ENCODE data around the gene LUZP1.

Gene LUZP1

GRCh38 chr1:23149114-23149513 is 19.5 kb downstream of the LUZP1 start:
- Histone ChIP-seq H3K4me3 (ENCODE audit: insufficient read length, low read depth) (no peak overlapping the region), H3K9ac (ENCODE audit: insufficient read length, low read depth) (no peak overlapping the region), H3K4me1 (ENCODE audit: insufficient read depth, insufficient read length) (no peaks in the 10 kb centered on the region), H3K27me3 (ENCODE audit: insufficient read depth, insufficient read length) (no peaks in the 10 kb centered on the region), H3K36me3 (ENCODE audit: insufficient read depth, insufficient read length, low read length) (peaks cover 14% of the 10 kb centered on the region), H3K9me3 (ENCODE audit: insufficient read depth, low read length) (no peaks in the 10 kb centered on the region)
- no peak for TF ChIP-seq SUZ12 (IDR thresholded peaks at IDR 0.05; ENCODE audit: extremely low read depth, insufficient read depth, insufficient read length)
- DNase-seq (ENCODE audit: low read depth, low spot score) = no peak

DNA sequence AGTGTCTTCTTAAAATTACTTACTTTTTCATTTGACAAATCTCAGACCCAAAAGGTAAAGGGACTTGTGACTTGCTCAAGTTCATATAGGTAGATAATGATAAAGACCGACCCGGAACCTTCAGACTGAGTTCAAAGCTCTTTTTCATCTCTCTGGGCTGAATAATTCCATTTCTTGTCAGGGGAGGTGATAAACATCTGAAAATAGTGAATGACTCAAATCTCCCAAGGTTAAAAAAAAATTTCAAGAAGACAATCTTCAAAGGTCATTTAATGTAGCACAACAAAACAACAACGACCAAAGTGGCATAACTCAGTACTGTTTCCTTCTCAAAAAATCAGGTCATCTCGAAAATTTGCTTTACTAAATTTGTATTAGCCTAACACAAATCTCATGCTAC is 20.6 kb downstream of the LUZP1 start:
- Histone ChIP-seq H3K4me1 (ENCODE audit: insufficient read depth, insufficient read length) (no peaks in the 10 kb centered on the region), H3K9me3 (ENCODE audit: insufficient read depth, low read length) (no peaks in the 10 kb centered on the region), H3K36me3 (ENCODE audit: insufficient read depth, insufficient read length, low read length) (peaks cover 14% of the 10 kb centered on the region), H3K27me3 (ENCODE audit: insufficient read depth, insufficient read length) (no peaks in the 10 kb centered on the region), H3K9ac (ENCODE audit: insufficient read length, low read depth) (no peak overlapping the region), H3K4me3 (ENCODE audit: insufficient read length, low read depth) (no peak overlapping the region)
- TF ChIP-seq SUZ12 (IDR thresholded peaks at IDR 0.05; ENCODE audit: extremely low read depth, insufficient read depth, insufficient read length) (no peak), YY1 (IDR thresholded peaks at IDR 0.05; ENCODE audit: insufficient read depth, insufficient read length) (no peak), ZNF274 (IDR thresholded peaks at IDR 0.05; ENCODE audit: low read depth, low read length) (no peak)
- no peak for DNase-seq (ENCODE audit: low read depth, low spot score)

GRCh38 chr1:23140940-23141596 is 27.6 kb downstream of the LUZP1 start:
- Histone ChIP-seq H3K27me3 (ENCODE audit: insufficient read depth, insufficient read length) (no peaks in the 10 kb centered on the region), H3K36me3 (ENCODE audit: insufficient read depth, insufficient read length, low read length) (peaks cover 33% of the 10 kb centered on the region), H3K4me1 (ENCODE audit: insufficient read depth, insufficient read length) (no peaks in the 10 kb centered on the region), H3K9me3 (ENCODE audit: insufficient read depth, low read length) (no peaks in the 10 kb centered on the region), H3K4me3 (ENCODE audit: insufficient read length, low read depth) (no peak overlapping the region), H3K9ac (ENCODE audit: insufficient read length, low read depth) (no peak overlapping the region)
- no peak for TF ChIP-seq SUZ12 (IDR thresholded peaks at IDR 0.05; ENCODE audit: extremely low read depth, insufficient read depth, insufficient read length)
- TF ChIP-seq YY1 (IDR thresholded peaks at IDR 0.05; ENCODE audit: insufficient read depth, insufficient read length) = no peak
- TF ChIP-seq ZNF274 (IDR thresholded peaks at IDR 0.05; ENCODE audit: low read depth, low read length) = no peak
- no peak for DNase-seq (ENCODE audit: low read depth, low spot score)

GRCh38 chr1:23135268-23135667 is 33.4 kb downstream of the LUZP1 start:
- no peaks in the 10 kb centered on the region for H3K4me1 ChIP-seq (ENCODE audit: insufficient read depth, insufficient read length)
- H3K9ac ChIP-seq (ENCODE audit: insufficient read length, low read depth) = no peak overlapping the region
- DNase-seq (ENCODE audit: low read depth, low spot score) = no peak
- no peak for TF ChIP-seq SUZ12 (IDR thresholded peaks at IDR 0.05; ENCODE audit: extremely low read depth, insufficient read depth, insufficient read length)
- no peak for TF ChIP-seq ZNF274 (IDR thresholded peaks at IDR 0.05; ENCODE audit: low read depth, low read length)
- TF ChIP-seq YY1 (IDR thresholded peaks at IDR 0.05; ENCODE audit: insufficient read depth, insufficient read length) = no peak
- no peaks in the 10 kb centered on the region for H3K9me3 ChIP-seq (ENCODE audit: insufficient read depth, low read length)
- H3K27me3 ChIP-seq (ENCODE audit: insufficient read depth, insufficient read length) = no peaks in the 10 kb centered on the region
- H3K4me3 ChIP-seq (ENCODE audit: insufficient read length, low read depth) = no peak overlapping the region
- H3K36me3 ChIP-seq (ENCODE audit: insufficient read depth, insufficient read length, low read length) = peaks cover 13% of the 10 kb centered on the region

DNA sequence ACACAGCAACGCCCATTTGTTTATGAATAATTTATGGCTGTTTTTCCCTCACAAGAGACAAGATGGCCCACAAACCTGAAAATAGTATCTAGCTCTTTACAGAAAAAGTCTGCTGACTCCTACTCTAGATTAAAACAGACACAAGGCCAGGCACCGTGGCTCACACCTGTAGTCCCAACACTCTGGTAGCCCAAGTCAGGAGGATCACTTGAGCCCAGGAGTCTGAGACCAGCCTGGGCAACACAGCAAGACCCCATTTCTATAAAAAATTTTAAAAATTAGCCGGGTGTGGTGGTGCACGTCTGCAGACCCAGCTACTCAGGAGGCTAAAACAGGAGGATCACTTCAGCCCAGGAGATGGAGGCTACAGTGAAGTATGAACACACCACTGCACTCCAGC is 34.6 kb downstream of the LUZP1 start:
- no peak overlapping the region for H3K9ac ChIP-seq (ENCODE audit: insufficient read length, low read depth)
- peaks cover 10% of the 10 kb centered on the region for H3K36me3 ChIP-seq (ENCODE audit: insufficient read depth, insufficient read length, low read length)
- no peaks in the 10 kb centered on the region for H3K27me3 ChIP-seq (ENCODE audit: insufficient read depth, insufficient read length)
- no peak for DNase-seq (ENCODE audit: low read depth, low spot score)
- H3K9me3 ChIP-seq (ENCODE audit: insufficient read depth, low read length) = no peaks in the 10 kb centered on the region
- no peak overlapping the region for H3K4me3 ChIP-seq (ENCODE audit: insufficient read length, low read depth)
- no peaks in the 10 kb centered on the region for H3K4me1 ChIP-seq (ENCODE audit: insufficient read depth, insufficient read length)
- no peak for TF ChIP-seq ZNF274 (IDR thresholded peaks at IDR 0.05; ENCODE audit: low read depth, low read length)
- TF ChIP-seq SUZ12 (IDR thresholded peaks at IDR 0.05; ENCODE audit: extremely low read depth, insufficient read depth, insufficient read length) = no peak
- TF ChIP-seq YY1 (IDR thresholded peaks at IDR 0.05; ENCODE audit: insufficient read depth, insufficient read length) = no peak

DNA sequence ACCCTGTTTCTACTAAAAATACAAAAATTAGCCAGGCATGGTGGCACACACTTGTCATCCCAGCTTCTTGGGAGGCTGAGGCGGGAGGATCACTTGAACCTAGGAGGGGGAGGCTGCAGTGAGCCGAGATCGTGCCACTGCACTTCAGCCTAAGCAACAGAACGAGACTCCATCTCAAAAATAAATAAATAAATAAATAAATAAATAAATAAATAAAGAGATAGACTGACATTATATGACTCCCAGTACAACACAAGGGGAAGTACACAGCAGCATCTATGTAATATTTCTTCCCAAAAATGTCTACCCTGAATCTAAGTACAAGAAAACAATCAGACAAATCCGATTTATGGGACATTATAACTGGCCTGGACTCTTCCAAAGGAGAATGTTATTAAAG is 35.1 kb downstream of the LUZP1 start:
- no peak for TF ChIP-seq ZNF274 (IDR thresholded peaks at IDR 0.05; ENCODE audit: low read depth, low read length)
- no peak for TF ChIP-seq SUZ12 (IDR thresholded peaks at IDR 0.05; ENCODE audit: extremely low read depth, insufficient read depth, insufficient read length)
- TF ChIP-seq YY1 (IDR thresholded peaks at IDR 0.05; ENCODE audit: insufficient read depth, insufficient read length) = no peak
- no peak for DNase-seq (ENCODE audit: low read depth, low spot score)
- no peaks in the 10 kb centered on the region for H3K4me1 ChIP-seq (ENCODE audit: insufficient read depth, insufficient read length)

GRCh38 chr1:23132033-23132432 is 36.6 kb downstream of the LUZP1 start:
- no peaks in the 10 kb centered on the region for H3K27me3 ChIP-seq (ENCODE audit: insufficient read depth, insufficient read length)
- no peak for DNase-seq (ENCODE audit: low read depth, low spot score)
- TF ChIP-seq YY1 (IDR thresholded peaks at IDR 0.05; ENCODE audit: insufficient read depth, insufficient read length) = no peak
- H3K36me3 ChIP-seq (ENCODE audit: insufficient read depth, insufficient read length, low read length) = peaks cover 10% of the 10 kb centered on the region
- no peak overlapping the region for H3K9ac ChIP-seq (ENCODE audit: insufficient read length, low read depth)
- no peak overlapping the region for H3K4me3 ChIP-seq (ENCODE audit: insufficient read length, low read depth)
- no peaks in the 10 kb centered on the region for H3K9me3 ChIP-seq (ENCODE audit: insufficient read depth, low read length)
- H3K4me1 ChIP-seq (ENCODE audit: insufficient read depth, insufficient read length) = no peaks in the 10 kb centered on the region

More for the DNA sequence above, 35.1 kb downstream of the LUZP1 start:
- H3K9ac ChIP-seq (ENCODE audit: insufficient read length, low read depth) = no peak overlapping the region
- H3K4me3 ChIP-seq (ENCODE audit: insufficient read length, low read depth) = no peak overlapping the region
- H3K9me3 ChIP-seq (ENCODE audit: insufficient read depth, low read length) = no peaks in the 10 kb centered on the region
- peaks cover 10% of the 10 kb centered on the region for H3K36me3 ChIP-seq (ENCODE audit: insufficient read depth, insufficient read length, low read length)
- H3K27me3 ChIP-seq (ENCODE audit: insufficient read depth, insufficient read length) = no peaks in the 10 kb centered on the region
